CD14-positive monocyte (primary cell): Measurements from ENCODE around the gene GFI1B. TPM values are rescaled to one million over a fixed set of nuclear protein-coding genes. Genes with fewer than 3 reads are reported as not detected.

Experiments used
- DNase-seq, 3 donors: peaks; one replicate each; pipeline ENCODE4 v3.0.0-alpha.2; 2011 to 2022
- H2AFZ ChIP-seq: 2 replicates; pipeline ENCODE4 v1.6.0; 2012; ENCODE audit warnings: mild to moderate bottlenecking, low read depth, low read length, inconsistent platforms; ENCODE audit not compliant: insufficient read depth, poor library complexity, severe bottlenecking
- H3K27ac ChIP-seq, 2 donors: 1 replicate in 1 of 2; 2 replicates in 1 of 2; pipeline ENCODE4 v1.5.1; 2012 to 2013; ENCODE audit warnings: low read length in 2 of 2, control low read depth in 1 of 2, inconsistent platforms in 1 of 2, low read depth in 1 of 2, mild to moderate bottlenecking in 1 of 2
- H3K27me3 ChIP-seq, 2 donors: one replicate each; pipeline versions ENCODE4 v1.6.0 to v1.6.1; 2011 to 2013; ENCODE audit warnings: low read length in 2 of 2; ENCODE audit not compliant: control insufficient read depth in 2 of 2, insufficient read depth in 2 of 2
- H3K36me3 ChIP-seq, 2 donors: replicated peaks in 1 of 2; 1 replicate in 1 of 2; 2 replicates in 1 of 2; pipeline versions ENCODE4 v1.5.1 to v1.6.1; 2012 to 2013; ENCODE audit warnings: low read length in 2 of 2, control low read depth in 1 of 2, inconsistent platforms in 1 of 2, mild to moderate bottlenecking in 1 of 2; ENCODE audit not compliant: insufficient read depth in 2 of 2, control insufficient read depth in 1 of 2
- H3K4me1 ChIP-seq, 2 donors: 1 replicate in 1 of 2; 2 replicates in 1 of 2; pipeline versions ENCODE4 v1.5.1 to v1.6.1; 2012 to 2013; ENCODE audit warnings: low read length in 2 of 2, control low read depth in 1 of 2, inconsistent platforms in 1 of 2, mild to moderate bottlenecking in 1 of 2, moderate library complexity in 1 of 2; ENCODE audit not compliant: insufficient read depth in 2 of 2, control insufficient read depth in 1 of 2
- H3K4me2 ChIP-seq: replicated peaks from 2 replicates; pipeline ENCODE3; 2012; ENCODE audit warnings: low read length, moderate library complexity, mild to moderate bottlenecking; ENCODE audit not compliant: poor library complexity, severe bottlenecking; ENCODE audit errors: extremely low read depth
- H3K4me3 ChIP-seq, 3 experiments: fragments of 200-600 bp in 1 of 3; sonication (generic) in 1 of 3; replicated peaks in 1 of 3; 1 replicate in 2 of 3; 2 replicates in 1 of 3; pipeline ENCODE4 v1.5.1; 2011 to 2013; ENCODE audit warnings: low read length in 3 of 3, mild to moderate bottlenecking in 3 of 3, control low read depth in 2 of 3, low read depth in 2 of 3, inconsistent platforms in 1 of 3, moderate library complexity in 1 of 3
- H3K79me2 ChIP-seq: 2 replicates; pipeline ENCODE4 v1.6.0; 2012; ENCODE audit warnings: mild to moderate bottlenecking, control low read depth, inconsistent platforms, low read length, moderate library complexity; ENCODE audit not compliant: insufficient read depth
- H3K9ac ChIP-seq: 2 replicates; pipeline ENCODE4 v1.6.0; 2017; ENCODE audit warnings: low read length, mild to moderate bottlenecking; ENCODE audit not compliant: insufficient read depth, poor library complexity, severe bottlenecking
- H3K9me3 ChIP-seq, 2 donors: replicated peaks in 1 of 2; 1 replicate in 1 of 2; 2 replicates in 1 of 2; pipeline versions ENCODE4 v1.5.1 to v1.6.1; 2012 to 2013; ENCODE audit warnings: low read length in 2 of 2, control low read depth in 1 of 2; ENCODE audit not compliant: control insufficient read depth in 1 of 2, insufficient read depth in 1 of 2
- H4K20me1 ChIP-seq: 2 replicates; pipeline ENCODE4 v1.6.0; 2012; ENCODE audit warnings: mild to moderate bottlenecking, low read length, control low read depth, moderate library complexity; ENCODE audit not compliant: insufficient read depth
- H3K27ac Mint-ChIP-seq, 7 donors: one replicate each; pipeline ENCODE4 v1.8.0; 2020; ENCODE audit warnings: mild to moderate bottlenecking in 7 of 7, mixed read lengths in 7 of 7, moderate library complexity in 6 of 7, inconsistent platforms in 2 of 7
- H3K27me3 Mint-ChIP-seq, 3 donors: one replicate each; pipeline ENCODE4 v1.8.0; 2021 to 2022; ENCODE audit warnings: low read depth in 3 of 3, mild to moderate bottlenecking in 3 of 3, mixed read lengths in 3 of 3, moderate library complexity in 3 of 3, inconsistent platforms in 1 of 3
- H3K36me3 Mint-ChIP-seq, 2 donors: one replicate each; pipeline ENCODE4 v1.8.0; 2020; ENCODE audit warnings: mixed read lengths in 2 of 2, inconsistent platforms in 1 of 2, mild to moderate bottlenecking in 1 of 2
- H3K4me1 Mint-ChIP-seq: one replicate; pipeline ENCODE4 v1.8.0; 2020; ENCODE audit warnings: mild to moderate bottlenecking, mixed read lengths
- H3K4me3 Mint-ChIP-seq, 2 donors: one replicate each; pipeline ENCODE4 v1.8.0; 2020; ENCODE audit warnings: mild to moderate bottlenecking in 2 of 2, mixed read lengths in 2 of 2, moderate library complexity in 1 of 2
- H3K9me3 Mint-ChIP-seq, 7 donors: one replicate each; pipeline ENCODE4 v1.8.0; 2020 to 2022; ENCODE audit warnings: mixed read lengths in 7 of 7, mild to moderate bottlenecking in 6 of 7, moderate library complexity in 6 of 7, inconsistent platforms in 2 of 7
- CTCF ChIP-seq: fragments of 200-600 bp; IDR thresholded peaks from one replicate; pipeline ENCODE4 v1.8.0; 2022; ENCODE audit warnings: antibody characterized with exemption, mild to moderate bottlenecking
- WGBS: methylation state at CpG from one replicate; pipeline ENCODE4 v1.1.5; 2013; ENCODE audit warnings: missing lambda C conversion rate; ENCODE audit not compliant: insufficient coverage; 5-methylcytosine and 5-hydroxymethylcytosine counted together
- intact Hi-C, 2 donors: fragments of 100-400 bp; cut with micrococcal nuclease; formaldehyde crosslinking; loops; one replicate each; pipeline versions ENCODE4 v1.15.0 to v1.15.1; 2023
- polyA plus RNA-seq, 3 donors: library from polyadenylated mRNA; depleted of rRNA in 1 of 3; unstranded in 2 of 3; stranded (reverse) in 1 of 3; fragments of 300-500 nt in 2 of 3; fragments of >200 nt in 1 of 3; fragmentation: Illumina TruSeq in 2 of 3; gene quantifications; 1 replicate in 2 of 3; 2 replicates in 1 of 3; pipeline ENCODE4 v1.2.3, GENCODE V29; 2012 to 2021

GFI1B gene
- polyA plus RNA-seq, 3 donors = 0.06 to 0.39 (median 0.21) TPM

- H3K9me3 ChIP-seq = no peaks in the 10 kb centered on the region
- Mint-ChIP-seq H3K9me3 (peaks cover 0 to 4% (median 0%) of the 10 kb centered on the region in 7 donors), H3K4me3 (no peak overlapping the region), H3K36me3 (no peaks in the 10 kb centered on the region), H3K27me3 (peaks cover 9 to 17% (median 10%) of the 10 kb centered on the region in 3 donors), H3K4me1 (peaks cover 19% of the 10 kb centered on the region), H3K27ac (peak overlapping the region in 2 of 7 donors; percentile 30 to 70)
- peak overlapping the region; percentile 72 for H2AFZ ChIP-seq
- peak; percentile 24 to 41 (median 31) for DNase-seq
- H3K79me2 ChIP-seq = no peaks in the 10 kb centered on the region
- 2% methylated on average over 8 of the region's 9 CpGs for WGBS
- H3K9ac ChIP-seq = no peak overlapping the region
- H3K36me3 ChIP-seq = no peaks in the 10 kb centered on the region
- no peak overlapping the region for H3K4me3 ChIP-seq
- intact Hi-C loops = no loop called here
- no peaks in the 10 kb centered on the region for H4K20me1 ChIP-seq
- H3K4me2 ChIP-seq = no peak overlapping the region
- TF ChIP-seq CTCF = no peak
- peaks cover 0 to 9% of the 10 kb centered on the region in 2 donors for H3K27me3 ChIP-seq
- peaks cover 19 to 28% of the 10 kb centered on the region in 2 donors for H3K4me1 ChIP-seq
- H3K27ac ChIP-seq = no peak overlapping the region
These were observed 25.9 kb downstream of the GFI1B start for GRCh38 chr9:133004091-133004998.

- Mint-ChIP-seq H3K36me3 (no peaks in the 10 kb centered on the region), H3K27me3 (peaks cover 6 to 21% (median 10%) of the 10 kb centered on the region in 3 donors), H3K4me3 (no peak overlapping the region), H3K4me1 (peaks cover 19% of the 10 kb centered on the region), H3K9me3 (peaks cover 0 to 4% (median 0%) of the 10 kb centered on the region in 7 donors), H3K27ac (no peak overlapping the region)
- intact Hi-C loops = no loop called here
- Histone ChIP-seq H3K27ac (no peak overlapping the region), H3K79me2 (no peaks in the 10 kb centered on the region), H3K9me3 (no peaks in the 10 kb centered on the region), H3K36me3 (no peaks in the 10 kb centered on the region), H3K9ac (no peak overlapping the region), H3K4me1 (peaks cover 19 to 28% of the 10 kb centered on the region in 2 donors), H3K4me3 (no peak overlapping the region), H4K20me1 (no peaks in the 10 kb centered on the region), H3K4me2 (no peak overlapping the region), H3K27me3 (peaks cover 0 to 9% of the 10 kb centered on the region in 2 donors), H2AFZ (no peak overlapping the region)
- DNase-seq = no peak
- WGBS = 67% methylated on average over 9 of the region's 14 CpGs
- no peak for TF ChIP-seq CTCF
These were observed 26.7 kb downstream of the GFI1B start for GRCh38 chr9:133004999-133005760.
